ENCODE measurements around the gene CACNA1G.
A peak's percentile ranks its signal among the peaks of the same experiment; 100 is the strongest.

The CACNA1G gene

GRCh38 chr17:50618300-50618699, 57.8 kb downstream of the CACNA1G start:
- DNase-seq: no peak

- no peak for DNase-seq
Measured at GRCh38 chr17:50618941-50619340, 58.4 kb downstream of the CACNA1G start.

DNA sequence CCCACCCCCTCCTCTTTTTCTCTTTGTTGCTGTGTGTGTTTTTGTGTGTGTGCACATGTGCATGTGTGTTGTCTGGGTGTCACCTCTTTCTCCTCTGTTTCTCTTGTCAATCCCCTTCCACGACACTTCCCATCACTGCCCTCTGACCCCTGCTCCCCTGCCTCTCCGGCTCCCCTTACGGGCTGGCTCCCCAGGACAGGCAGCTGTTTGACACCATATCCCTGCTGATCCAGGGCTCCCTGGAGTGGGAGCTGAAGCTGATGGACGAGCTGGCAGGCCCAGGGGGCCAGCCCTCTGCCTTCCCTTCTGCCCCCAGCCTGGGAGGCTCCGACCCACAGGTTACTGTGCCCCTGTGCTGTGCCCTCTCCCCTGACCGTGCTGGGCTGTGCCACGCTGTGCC, 59.0 kb downstream of the CACNA1G start:
- DNase-seq: no peak

DNA sequence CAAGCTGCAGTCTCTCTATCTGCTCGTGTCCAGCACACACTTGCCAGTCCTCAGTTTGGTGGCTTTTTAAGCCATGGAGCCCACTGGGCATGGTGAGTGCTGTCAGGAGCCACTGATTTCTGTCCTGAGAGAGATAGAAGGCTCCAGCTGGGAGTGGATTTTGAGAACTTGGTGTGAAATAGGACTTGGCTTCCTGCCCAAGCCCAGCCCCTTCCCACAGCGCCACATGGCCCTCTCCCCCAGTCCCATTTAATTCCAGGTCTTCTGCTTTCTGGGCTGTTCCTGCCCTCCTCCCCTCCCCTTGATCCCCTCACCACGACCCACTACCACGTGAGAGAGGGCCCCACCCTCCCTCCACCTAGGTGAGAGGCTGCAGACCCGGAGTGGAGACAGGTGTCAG, 59.7 kb downstream of the CACNA1G start:
- no peak for DNase-seq

- no peak for DNase-seq
Measured at GRCh38 chr17:50620858-50621257, 60.3 kb downstream of the CACNA1G start.

GRCh38 chr17:50621574-50622031, 61.1 kb downstream of the CACNA1G start:
- DNase-seq: no peak

- DNase-seq: no peak
Measured at GRCh38 chr17:50624321-50624934, 63.9 kb downstream of the CACNA1G start.

- DNase-seq: no peak
Measured at GRCh38 chr17:50625032-50625871, 64.7 kb downstream of the CACNA1G start.

- DNase-seq: peak; percentile 62
Measured at GRCh38 chr17:50626037-50626574, 65.6 kb downstream of the CACNA1G start.

DNA sequence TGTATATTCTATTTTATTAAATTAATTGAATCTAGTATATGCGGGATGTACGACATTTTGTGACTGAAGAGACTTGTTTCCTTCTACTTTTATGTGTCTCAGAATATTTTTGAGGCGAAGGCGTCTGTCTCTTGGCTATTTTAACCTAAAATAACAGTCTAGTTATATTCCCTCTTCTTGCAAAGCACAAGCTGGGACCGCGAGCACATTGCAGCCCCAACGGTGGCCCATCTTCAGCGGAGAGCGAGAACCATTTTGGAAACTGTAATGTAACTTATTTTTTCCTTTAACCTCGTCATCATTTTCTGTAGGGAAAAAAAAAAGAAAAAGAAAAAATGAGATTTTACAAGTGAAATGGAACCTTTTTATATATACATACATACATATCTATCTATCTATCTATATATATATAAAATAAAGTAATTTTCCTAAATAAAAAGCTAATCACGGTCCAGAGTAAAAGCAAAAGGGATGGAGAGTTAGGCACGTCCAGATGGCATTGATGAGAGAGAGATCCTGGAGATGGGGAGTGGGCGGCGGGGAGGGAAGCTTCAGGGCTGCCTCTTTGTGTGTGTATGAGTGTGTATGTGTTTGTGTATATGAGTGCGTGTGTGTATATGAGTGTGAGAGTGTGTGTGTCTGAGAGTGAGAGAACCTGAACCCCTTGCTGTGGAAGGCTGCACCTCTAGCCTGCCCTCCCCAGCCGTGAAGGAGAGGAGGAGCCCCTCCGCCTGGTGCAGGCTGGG, 66.7 kb downstream of the CACNA1G start:
- DNase-seq: no peak

DNA sequence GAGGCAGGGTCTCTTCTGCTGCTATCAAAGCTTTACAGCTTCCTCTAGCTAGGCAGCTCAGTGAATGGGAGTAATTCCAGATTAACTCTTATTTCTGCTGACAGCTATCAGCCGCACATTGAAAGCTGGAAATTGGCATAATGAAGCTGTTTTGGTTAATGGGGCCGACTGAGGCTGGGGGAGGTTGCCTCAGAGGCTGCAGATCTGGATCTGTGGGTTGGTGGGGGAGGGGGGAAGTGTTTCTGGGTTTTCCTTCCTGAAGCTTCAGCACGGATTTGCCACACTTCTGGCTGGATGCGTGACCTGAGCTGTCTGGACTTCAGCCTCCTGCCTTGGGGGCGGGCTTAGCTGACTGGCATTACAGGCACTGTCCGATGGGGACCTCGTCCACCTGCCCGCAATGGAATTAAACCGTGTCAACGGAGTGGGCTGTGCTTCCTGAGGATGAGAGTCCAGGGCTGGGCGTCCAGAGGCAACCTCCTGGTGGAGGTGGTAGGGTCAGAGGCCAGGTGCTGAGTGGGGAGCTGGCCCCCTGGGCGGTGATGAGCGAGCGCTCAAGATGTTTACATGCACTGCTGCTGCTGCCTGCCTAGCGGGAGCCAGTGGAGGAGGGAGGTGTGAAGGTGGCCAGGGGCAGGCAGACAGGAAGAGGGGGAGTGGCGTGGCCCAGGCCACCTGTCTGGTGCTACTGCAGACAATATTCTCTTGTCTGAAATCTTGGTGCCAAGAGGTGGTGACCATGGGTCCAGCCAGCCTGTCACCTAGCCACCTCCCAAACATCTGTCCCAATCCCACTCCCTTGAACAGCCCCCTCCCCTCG, 67.5 kb downstream of the CACNA1G start:
- DNase-seq: no peak

GRCh38 chr17:50629902-50630301, 69.4 kb downstream of the CACNA1G start:
- DNase-seq: no peak

- peak; percentile 56 for DNase-seq
Measured at GRCh38 chr17:50630524-50631194, 70.1 kb downstream of the CACNA1G start.

- no peak for DNase-seq
Measured at GRCh38 chr17:50631195-50631907, 70.8 kb downstream of the CACNA1G start.

- DNase-seq: no peak
Measured at GRCh38 chr17:50631908-50632571, 71.5 kb downstream of the CACNA1G start.

DNA sequence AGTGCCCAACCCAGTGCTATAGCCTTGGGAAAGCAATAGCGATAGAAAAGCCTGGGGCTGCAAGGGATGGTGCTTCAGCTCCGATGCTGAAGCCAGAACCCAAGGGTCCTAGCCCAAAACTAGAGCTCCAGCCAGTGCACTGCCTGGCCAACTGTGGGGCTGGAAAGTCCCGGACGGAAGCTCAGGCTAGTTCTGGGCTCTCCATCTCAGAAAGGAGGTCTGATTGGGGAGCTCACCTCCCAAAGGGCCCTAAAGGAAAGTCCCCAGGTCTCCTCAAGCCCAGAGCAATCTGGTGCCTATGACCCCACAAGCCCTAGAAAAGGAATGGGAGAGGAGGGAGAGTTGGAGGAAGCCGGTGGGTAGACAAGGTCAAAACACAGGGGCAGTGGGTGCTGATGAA, 72.1 kb downstream of the CACNA1G start:
- DNase-seq: no peak

DNA sequence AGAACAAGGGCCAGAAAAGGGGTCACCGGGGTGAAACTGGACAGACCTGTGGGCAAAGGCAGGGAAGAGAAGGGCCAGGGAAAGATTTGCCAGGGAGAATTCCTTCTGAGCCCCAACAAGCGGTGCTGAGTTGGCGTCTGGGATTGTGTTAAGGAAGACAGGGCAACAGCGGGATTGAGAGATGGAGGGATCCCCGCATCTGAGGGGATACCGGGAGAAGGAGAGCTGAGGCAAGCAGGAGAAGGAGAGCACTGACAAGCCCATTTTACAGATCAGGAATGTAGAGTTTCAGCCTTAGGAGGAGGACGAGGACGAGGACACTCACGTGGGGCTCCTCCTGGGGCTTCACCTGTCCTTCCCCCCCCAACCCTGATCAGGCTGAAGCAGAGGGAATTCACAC, 73.2 kb downstream of the CACNA1G start:
- DNase-seq: no peak

DNA sequence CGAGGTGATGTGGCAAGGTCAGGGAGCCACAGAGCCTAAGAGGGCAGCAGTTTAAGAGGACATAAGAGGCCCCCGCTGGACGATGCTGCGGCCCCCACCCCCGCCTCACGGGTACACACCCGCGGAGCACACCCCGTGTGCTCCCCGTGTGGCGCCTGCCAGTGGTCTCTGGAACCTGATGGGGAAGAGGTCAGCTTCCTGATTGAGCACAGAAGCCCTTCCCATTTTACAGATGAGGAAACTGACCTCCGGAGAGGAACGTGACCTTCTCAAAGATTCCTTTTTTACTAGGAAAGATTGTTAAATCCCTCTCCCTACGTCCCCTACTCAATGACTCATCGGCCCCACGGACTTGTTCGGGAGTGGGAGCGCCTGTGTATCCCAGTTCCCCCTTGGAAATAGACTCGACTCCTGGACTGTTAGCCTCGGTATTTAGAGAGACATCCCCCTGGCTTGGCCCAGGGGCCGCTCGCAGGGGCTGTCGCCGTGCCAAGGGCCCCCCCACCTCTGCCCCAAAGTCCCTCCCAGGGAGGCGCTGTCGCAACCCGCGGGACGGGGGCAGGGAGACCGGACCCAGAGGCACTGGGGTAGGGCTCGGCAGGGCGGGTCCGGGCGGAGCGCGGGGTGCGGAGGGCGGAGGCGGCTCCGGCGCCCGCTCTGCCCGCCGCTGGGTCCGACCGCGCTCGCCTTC, 73.9 kb downstream of the CACNA1G start, which contains the start of gene ABCC3:
TSS of gene ABCC3 (plus strand) at position 658 of the 691 bp plus-strand sequence. CDS start 56 bp downstream, outside the sequence.
- no peak for DNase-seq

DNA sequence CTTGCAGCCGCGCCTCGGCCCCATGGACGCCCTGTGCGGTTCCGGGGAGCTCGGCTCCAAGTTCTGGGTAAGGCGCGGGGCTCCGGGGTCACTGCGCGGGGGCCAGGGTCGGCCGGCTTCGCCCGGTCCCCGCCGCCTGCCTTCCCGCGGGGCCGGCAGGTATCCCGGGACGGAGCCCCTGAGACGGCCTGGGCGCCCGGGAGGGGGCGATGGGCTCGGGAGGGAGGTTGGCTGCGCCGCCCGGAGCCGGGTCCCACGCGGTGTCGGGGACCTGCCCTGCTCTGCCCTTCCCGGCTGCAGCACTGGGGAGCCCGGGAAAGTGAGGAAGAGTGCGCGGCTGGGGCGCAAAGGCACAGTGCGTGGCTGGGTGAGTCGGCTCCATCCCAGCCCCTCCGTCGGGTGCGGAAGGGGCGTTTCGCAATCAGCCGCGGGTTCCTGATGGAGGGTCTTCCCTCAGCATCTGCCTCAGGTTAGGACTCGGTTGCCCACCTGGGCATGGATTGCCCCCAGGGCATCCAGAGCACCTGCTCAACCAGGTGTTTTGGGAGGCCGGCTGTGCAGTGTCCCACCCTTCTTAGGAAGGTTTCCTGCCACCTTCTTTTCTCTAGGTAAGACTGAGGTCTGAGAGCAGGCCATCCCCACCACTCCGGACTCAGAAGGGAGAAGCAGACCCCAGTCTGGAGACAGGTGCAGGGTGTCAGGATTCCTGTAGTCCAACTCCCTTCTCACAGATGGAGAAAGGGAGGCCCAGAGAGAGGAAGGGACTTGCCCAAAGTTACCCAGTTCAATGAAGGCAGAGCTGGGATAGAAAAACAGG, 74.6 kb downstream of the CACNA1G start:
- no peak for DNase-seq
